Breast epithelium (tissue), 3 donors: ENCODE data around the gene SETD6.

Experiments used
- POLR2A ChIP-seq: fragments of 450-650 bp; IDR thresholded peaks from one replicate; pipeline ENCODE4 v1.6.1; 2016; ENCODE audit warnings: antibody characterized with exemption, mild to moderate bottlenecking, moderate library complexity
- TF ChIP-seq, protein P1 (sequence below), 3 donors: fragments of 450-650 bp; IDR thresholded peaks; one replicate each; pipeline ENCODE4 v1.5.1; 2016 to 2017; ENCODE audit warnings: antibody characterized with exemption in 3 of 3, mild to moderate bottlenecking in 3 of 3, moderate library complexity in 3 of 3

DNA sequence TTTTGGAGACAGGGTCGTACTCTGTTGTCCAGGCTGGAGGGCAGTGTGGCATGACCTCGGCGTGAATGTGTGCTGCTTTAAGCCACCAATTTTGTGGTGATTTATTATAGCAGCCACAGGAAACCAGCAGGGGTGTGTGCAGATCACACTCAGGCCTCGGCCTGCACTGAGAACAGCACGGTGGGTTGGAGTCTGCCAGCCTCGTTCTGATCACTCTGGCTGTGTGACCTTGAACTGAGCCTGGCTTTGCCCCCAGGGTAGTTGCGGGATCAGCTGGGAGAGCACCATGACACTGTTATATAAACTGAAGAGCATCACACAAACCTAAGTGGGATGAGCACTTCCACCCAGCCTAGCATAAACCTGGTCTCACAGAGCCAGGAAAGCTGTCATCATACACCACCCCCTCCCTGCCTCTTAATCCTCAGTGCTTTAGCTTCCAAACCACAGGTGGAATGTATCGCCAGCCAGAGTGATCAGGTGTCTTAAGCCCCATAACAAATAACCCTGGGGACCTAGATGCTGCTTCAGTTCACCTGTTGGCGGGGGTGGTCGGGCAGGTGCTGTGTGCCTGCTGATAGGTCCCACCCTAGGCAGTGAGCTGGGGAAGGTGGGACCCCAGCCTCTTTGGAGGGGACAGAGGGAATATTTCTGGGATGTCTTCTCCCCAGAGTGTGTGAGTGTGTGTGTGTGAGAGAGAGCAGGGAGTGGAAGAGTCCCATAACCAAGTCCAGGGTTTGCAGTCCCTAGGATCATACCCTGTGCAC, 43.9 kb upstream of the SETD6 start:
- TF ChIP-seq, protein P1, sequence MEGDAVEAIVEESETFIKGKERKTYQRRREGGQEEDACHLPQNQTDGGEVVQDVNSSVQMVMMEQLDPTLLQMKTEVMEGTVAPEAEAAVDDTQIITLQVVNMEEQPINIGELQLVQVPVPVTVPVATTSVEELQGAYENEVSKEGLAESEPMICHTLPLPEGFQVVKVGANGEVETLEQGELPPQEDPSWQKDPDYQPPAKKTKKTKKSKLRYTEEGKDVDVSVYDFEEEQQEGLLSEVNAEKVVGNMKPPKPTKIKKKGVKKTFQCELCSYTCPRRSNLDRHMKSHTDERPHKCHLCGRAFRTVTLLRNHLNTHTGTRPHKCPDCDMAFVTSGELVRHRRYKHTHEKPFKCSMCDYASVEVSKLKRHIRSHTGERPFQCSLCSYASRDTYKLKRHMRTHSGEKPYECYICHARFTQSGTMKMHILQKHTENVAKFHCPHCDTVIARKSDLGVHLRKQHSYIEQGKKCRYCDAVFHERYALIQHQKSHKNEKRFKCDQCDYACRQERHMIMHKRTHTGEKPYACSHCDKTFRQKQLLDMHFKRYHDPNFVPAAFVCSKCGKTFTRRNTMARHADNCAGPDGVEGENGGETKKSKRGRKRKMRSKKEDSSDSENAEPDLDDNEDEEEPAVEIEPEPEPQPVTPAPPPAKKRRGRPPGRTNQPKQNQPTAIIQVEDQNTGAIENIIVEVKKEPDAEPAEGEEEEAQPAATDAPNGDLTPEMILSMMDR (IDR thresholded peaks at IDR 0.05) = no peak
- no peak for TF ChIP-seq POLR2A
